Neutrophil (primary cell): ENCODE results near the gene TNIP1.

Experiments used
- H3K27ac ChIP-seq: fragments of 200-600 bp; sonication (generic); 2 replicates; pipeline ENCODE4 v1.5.1; 2016; ENCODE audit warnings: mild to moderate bottlenecking, moderate library complexity
- H3K27me3 ChIP-seq: fragments of 200-600 bp; sonication (generic); 2 replicates; pipeline ENCODE4 v1.6.0; 2016; ENCODE audit warnings: mild to moderate bottlenecking
- H3K36me3 ChIP-seq: fragments of 200-600 bp; sonication (generic); 2 replicates; pipeline ENCODE4 v1.5.1; 2017
- H3K4me1 ChIP-seq, 2 experiments: fragments of 200-600 bp in 1 of 2; sonication (generic) in 1 of 2; 1 replicate in 1 of 2; 2 replicates in 1 of 2; pipeline versions ENCODE4 v1.5.1 to v1.6.1; 2013 to 2016; ENCODE audit warnings: low read depth in 1 of 2, low read length in 1 of 2, mild to moderate bottlenecking in 1 of 2, moderate library complexity in 1 of 2; ENCODE audit not compliant: control insufficient read depth in 1 of 2, insufficient read depth in 1 of 2
- H3K4me3 ChIP-seq, 2 experiments: fragments of 200-600 bp in 1 of 2; sonication (generic) in 1 of 2; 1 replicate in 1 of 2; 2 replicates in 1 of 2; pipeline ENCODE4 v1.5.1; 2013 to 2016; ENCODE audit warnings: low read depth in 1 of 2, low read length in 1 of 2, mild to moderate bottlenecking in 1 of 2, moderate library complexity in 1 of 2
- H3K9me3 ChIP-seq: fragments of 200-600 bp; sonication (generic); 2 replicates; pipeline ENCODE4 v1.5.1; 2016
- CTCF ChIP-seq: fragments of 200-600 bp; sonication (generic); IDR thresholded peaks from 2 replicates; pipeline ENCODE4 v1.5.1; 2016; ENCODE audit warnings: antibody characterized with exemption

Gene TNIP1

GRCh38 chr5:151083081-151083676 is 2.3 kb upstream of the TNIP1 start:
- H3K4me1 ChIP-seq = peaks cover 71 to 72% of the 10 kb centered on the region in 2 experiments
- H3K4me3 ChIP-seq = no peak overlapping the region
- H3K36me3 ChIP-seq = peaks cover 8% of the 10 kb centered on the region
- no peaks in the 10 kb centered on the region for H3K9me3 ChIP-seq
- H3K27me3 ChIP-seq = no peaks in the 10 kb centered on the region
- TF ChIP-seq CTCF = no peak
- H3K27ac ChIP-seq = peak overlapping the region; percentile 100

GRCh38 chr5:151082282-151082902 is 1.6 kb upstream of the TNIP1 start:
- Histone ChIP-seq H3K9me3 (no peaks in the 10 kb centered on the region), H3K27me3 (no peaks in the 10 kb centered on the region), H3K4me1 (peaks cover 75 to 76% of the 10 kb centered on the region in 2 experiments), H3K4me3 (peak overlapping the region; percentile 96 to 97), H3K36me3 (peaks cover 11% of the 10 kb centered on the region), H3K27ac (peak overlapping the region; percentile 100)
- no peak for TF ChIP-seq CTCF

GRCh38 chr5:151081431-151082281 is 822 bp upstream of the TNIP1 start:
- peaks cover 18% of the 10 kb centered on the region for H3K36me3 ChIP-seq
- no peaks in the 10 kb centered on the region for H3K27me3 ChIP-seq
- no peak for TF ChIP-seq CTCF
- no peaks in the 10 kb centered on the region for H3K9me3 ChIP-seq
- peaks cover 75 to 76% of the 10 kb centered on the region in 2 experiments for H3K4me1 ChIP-seq
- H3K4me3 ChIP-seq = peak overlapping the region; percentile 96 to 97
- peak overlapping the region; percentile 100 for H3K27ac ChIP-seq

- no peaks in the 10 kb centered on the region for H3K27me3 ChIP-seq
- peak overlapping the region; percentile 96 to 97 for H3K4me3 ChIP-seq
- H3K27ac ChIP-seq = peak overlapping the region; percentile 100
- no peaks in the 10 kb centered on the region for H3K9me3 ChIP-seq
- H3K36me3 ChIP-seq = peaks cover 22% of the 10 kb centered on the region
- H3K4me1 ChIP-seq = peaks cover 74% of the 10 kb centered on the region in 2 experiments
- no peak for TF ChIP-seq CTCF
Measured at GRCh38 chr5:151079838-151080612, 809 bp downstream of the TNIP1 start.
